ENCODE results near the gene SIAH3.

GRCh38 chr13:45879666-45880065, 28.1 kb upstream of the SIAH3 start:
- TF ChIP-seq CTCF (IDR thresholded peaks at IDR 0.05; ENCODE audit: low read length) (no peak), EZH2 (optimal IDR thresholded peaks at IDR 0.05; ENCODE audit: low read depth, low read length) (no peak)
